Dermis microvascular lymphatic vessel endothelial cell (primary cell): ENCODE data around the gene APBB2. TPM values are rescaled to one million over a fixed set of nuclear protein-coding genes. Genes with fewer than 3 reads are reported as not detected.

ENCODE experiments used
- DNase-seq, 2 donors: peaks; one replicate each; pipeline versions ENCODE4 v3.0.0 to v3.0.0-alpha.2; 2010; ENCODE audit warnings: low read depth in 2 of 2
- total RNA-seq: library from RNA; depleted of rRNA; stranded (reverse); fragments of >200 nt; gene quantifications from 2 replicates; pipeline ENCODE4 v1.2.1, GENCODE V29; 2014

APBB2 gene
- total RNA-seq, 1 donor from 2014 or later = 30.9 TPM

- no peak for DNase-seq
Measured at GRCh38 chr4:41106694-41107419, 107.5 kb downstream of the APBB2 start.

DNA sequence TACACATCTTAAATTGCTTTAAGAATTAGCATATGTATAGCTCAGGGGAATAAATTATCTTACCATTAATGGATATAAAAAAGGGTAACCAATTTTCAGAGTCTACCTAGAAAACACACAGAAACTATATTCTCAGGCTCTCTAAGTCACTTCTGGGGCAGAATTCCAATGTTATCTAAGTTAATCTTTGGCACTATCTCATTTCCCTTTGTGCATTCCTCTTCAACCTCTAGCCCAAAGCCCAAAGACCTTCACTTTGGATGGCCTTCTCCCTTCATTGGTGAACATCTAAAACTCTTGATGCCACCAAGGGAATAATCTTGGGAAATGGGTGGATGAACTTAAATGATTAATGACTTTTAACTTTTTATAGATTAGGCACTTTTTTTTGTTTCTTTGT is 108.3 kb downstream of the APBB2 start:
- peak in 1 of 2 donors; percentile 40 for DNase-seq

DNA sequence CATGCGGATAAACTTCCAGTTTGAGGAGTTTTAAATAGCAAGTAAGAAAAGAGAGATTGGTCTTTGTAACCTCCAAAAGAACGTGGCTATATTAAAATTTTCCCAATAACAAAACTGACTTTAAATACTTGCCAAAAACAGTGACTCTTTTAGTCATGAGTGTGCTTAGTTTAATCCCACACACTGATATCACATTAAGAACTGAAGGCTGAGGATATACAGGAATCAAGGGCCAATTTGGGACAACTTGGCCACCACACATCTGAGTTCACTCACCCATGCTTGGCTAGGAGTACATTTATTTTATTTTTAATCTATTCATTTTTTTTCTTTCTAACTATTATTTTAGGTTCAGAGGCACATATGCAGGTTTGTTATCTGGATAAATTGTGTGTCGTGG is 110.2 kb downstream of the APBB2 start:
- DNase-seq = no peak

DNA sequence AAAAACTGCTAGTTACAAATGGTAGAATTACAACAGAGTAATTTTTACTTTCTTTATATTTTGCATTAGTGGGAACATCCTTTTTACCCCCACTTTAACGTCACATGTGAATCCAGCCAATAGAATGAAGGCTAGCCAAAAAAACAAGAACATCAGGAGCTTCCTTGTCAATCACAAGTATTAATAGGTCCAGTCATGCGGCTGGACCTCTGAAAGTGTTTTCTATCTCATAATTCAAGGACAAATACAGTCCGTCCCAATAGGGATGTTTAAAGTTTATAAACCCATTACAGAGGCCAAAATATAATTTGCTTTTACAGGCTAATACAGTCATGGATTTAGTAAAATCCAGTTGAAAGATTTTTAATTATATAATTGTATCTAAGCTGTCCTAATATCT is 110.7 kb downstream of the APBB2 start:
- DNase-seq = no peak

DNA sequence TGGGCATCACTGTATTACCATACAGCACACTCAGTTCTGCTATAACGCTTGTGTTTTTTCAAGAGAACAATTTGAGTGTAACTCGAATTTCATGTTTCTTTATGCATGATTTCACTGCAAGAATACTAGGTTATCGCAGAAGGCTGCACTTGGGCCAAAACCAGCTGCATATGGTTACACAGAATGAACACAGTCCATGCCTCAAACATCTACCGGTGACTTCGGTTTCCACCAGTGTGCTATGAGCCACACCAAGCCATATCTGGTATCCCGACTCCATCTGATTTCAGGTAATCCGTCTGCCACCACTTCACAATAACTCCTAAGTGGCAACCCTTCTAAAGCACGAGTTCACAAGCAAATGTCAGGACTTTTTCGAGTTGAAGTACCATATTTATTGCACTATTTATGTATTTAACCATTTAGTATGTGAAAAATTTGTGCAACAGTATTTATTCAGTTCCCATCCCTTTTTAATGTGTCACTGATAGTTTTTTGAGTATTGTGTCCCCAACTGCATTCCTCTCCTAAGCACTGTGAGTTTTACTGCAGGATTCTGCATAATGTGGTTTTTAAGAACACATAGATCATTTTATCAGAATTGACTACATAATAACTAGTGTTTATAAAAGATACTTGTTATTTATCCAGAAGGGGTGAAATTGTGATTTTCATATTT is 111.8 kb downstream of the APBB2 start:
- no peak for DNase-seq

GRCh38 chr4:41098093-41099048 is 116.0 kb downstream of the APBB2 start:
- DNase-seq = no peak

DNA sequence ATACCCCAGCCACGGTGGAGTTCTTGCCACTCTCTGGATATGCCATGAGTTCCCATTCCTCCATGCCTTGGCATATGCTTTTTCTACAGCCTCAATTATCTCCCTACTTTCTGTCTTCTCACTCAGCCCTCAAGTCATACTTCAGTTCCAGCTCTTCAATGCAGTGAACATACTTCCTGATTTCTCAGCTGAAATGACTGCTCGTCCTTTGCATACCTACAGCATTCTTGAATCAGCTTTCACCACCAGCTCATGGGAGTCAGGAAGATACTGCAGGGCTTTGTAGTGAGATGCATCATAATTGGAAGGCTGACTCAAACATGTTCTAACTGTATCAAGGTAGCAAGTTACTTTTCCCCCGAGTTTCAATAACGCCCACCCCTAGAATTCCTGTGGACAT is 118.4 kb downstream of the APBB2 start:
- no peak for DNase-seq

DNA sequence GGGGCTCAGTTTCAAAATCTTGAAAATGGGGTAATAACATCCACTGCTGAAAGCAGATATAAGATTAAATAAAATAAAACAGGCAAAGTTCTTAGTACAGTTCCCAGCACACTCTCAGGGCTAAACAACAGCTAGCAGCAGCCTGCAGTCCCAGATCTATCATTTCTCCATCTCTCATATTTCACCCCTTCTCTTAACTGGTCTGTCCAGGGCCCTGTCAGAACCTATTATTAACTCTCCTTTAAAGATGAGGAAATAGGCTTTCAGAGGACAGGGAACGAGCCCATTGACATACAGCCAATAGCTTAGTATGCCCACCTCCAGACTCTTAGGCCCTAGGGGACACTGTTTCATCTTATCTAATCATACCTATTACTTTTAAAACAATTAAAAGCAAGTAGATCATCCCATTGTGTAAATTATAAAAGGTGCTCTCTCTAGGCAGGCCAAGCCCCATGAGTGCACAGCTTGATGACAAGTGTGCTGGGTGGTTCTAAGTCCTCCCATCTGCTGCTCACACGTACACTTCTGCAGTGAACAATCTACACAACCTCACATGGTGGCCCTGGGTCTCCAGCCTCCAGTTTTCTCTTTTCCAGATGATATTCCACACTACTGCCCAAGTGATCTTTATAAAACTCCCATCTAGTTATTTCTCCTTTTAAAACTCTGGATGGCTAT is 119.0 kb downstream of the APBB2 start:
- DNase-seq = no peak

GRCh38 chr4:41092128-41092527 is 122.2 kb downstream of the APBB2 start:
- DNase-seq = no peak

DNA sequence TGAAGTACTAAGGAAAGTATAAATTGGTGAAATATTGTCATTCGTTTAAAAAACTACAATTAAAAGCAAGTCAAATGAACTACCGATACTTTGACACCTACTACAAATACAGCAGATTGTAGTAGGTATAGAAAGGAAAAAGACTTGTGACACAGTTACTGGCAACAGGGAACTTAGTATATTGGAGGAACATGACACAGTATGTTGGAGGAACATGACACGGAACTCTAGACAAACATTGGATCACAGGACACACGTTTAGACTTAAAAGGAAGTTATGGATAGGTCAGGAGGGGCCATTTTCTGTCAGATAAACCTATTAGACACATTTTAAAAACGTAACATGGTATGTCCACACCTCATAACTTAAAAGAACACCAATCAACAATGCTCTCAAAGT is 132.5 kb downstream of the APBB2 start:
- no peak for DNase-seq

- no peak for DNase-seq
Measured at GRCh38 chr4:41080976-41081375, 133.4 kb downstream of the APBB2 start.

DNA sequence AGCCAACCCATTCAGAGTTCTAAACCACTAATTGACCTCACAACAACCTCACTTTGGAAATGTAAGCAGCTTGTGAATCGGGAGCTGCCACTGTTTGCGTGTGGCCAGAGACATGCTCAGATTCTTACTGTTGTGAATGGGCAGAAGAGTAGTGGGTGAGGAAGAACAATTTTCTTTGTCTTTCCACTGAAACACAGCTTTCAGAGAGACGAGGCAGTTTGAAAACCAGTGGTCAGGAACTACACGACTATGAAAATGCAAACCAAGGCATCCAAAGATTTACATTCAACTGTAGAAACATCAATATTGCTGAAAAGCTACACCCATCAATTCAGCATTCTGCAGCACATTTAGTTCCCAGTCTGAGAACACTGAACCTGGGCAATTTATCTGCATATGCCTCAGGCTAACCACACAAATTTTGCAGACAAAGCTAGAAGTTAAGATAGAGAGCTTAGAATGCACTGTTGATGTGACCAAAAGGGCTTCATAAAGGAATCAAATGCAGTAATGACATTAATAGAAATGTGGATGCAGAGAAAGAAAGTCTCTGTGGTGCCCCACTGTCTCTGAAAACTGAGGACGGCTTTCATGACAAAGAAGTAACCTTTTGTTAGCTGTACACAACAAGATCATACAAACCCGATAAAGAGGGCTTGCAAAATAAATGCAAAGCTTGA is 134.3 kb downstream of the APBB2 start:
- DNase-seq = no peak

DNA sequence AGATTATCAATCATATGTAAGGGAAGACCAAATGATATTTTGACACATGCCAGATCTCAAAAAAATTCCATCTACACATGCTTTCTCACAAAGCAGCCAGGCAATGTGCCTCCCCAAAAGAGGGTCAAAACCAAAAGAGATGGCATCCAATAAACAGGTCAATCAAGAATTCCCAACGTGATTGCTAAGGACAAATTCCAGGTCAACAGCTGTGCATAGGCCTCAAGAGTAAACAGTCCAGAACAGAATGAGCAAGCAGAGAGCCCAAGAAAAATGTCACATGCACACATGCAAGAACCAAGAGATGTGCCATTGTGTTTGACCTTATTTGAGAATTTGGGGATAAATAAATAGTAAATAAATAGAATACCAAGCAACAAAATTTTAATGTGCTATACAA is 136.7 kb downstream of the APBB2 start:
- DNase-seq = no peak

DNA sequence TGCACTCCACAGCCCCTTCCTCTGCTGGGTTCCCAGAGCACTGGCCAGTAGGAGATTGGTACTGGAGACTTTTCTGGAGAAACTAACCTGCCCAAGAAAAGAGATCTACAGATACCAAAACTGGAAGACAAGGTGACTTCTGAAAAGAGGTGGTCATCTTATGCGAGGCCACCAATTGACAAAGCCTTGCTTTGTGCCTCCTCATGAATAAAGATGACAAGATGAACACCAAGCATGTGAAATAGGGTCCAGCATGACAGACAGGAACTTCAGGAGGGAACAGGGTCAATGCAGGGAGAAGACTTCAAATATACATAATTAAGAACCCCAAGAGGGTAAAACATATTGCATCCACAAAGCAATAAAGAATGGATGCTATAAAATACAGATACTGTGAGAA is 137.9 kb downstream of the APBB2 start:
- DNase-seq = no peak

GRCh38 chr4:41074215-41074614 is 140.1 kb downstream of the APBB2 start:
- DNase-seq = no peak

DNA sequence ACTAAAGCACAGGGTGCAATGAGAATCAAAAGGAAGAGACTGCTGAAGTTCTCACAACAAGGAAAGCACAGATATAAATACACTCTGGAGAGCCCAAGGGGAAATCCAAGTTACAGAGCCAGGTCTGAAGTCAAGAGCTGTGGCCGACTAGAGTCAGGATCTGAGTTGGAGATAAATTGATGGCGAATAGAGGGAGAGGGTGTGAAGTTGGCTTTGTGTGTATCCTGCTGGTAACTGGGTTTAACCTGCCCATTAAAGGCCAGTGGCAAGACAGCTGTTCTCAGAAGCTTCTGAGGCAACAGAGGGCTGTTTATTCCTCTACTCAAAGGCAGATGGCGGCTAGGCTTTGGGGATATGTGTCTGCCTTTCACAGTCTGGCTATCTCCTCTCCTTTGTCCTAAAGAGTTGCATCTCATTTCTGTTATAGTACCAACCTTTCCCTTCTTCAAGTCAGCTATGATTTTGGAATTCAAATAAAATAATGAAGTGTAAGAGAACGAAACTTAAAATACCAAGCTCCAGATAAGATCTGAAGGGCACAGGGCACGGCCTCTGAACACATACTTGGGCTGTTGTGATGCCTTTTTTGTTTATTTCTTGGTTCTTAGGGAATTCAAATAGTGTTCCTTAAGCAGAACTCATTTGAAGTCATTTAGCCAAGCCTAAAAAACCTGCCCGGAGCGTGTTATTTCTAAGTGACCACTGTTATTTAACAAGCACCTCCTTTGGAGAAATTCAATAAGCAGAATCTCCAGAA is 142.1 kb downstream of the APBB2 start:
- DNase-seq = no peak

GRCh38 chr4:41070516-41071281 is 143.6 kb downstream of the APBB2 start:
- DNase-seq = no peak

DNA sequence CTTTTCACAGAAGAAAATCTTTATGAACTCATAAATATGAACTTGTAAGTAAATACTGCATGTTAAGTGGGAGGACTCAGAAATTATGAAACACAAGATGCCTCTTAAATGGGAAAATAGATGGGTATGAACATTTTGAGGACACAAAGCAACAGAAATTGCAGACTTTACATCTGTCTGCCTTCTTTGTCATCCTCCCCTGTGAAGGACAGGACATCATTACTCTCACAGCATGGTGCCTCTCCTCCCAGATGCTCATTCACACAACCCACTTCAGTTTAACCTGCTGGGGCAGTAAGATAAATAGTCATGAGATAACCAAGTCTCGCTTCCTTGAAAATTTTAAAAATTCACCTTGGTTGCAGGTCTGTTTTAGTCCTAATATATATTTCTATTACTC is 144.5 kb downstream of the APBB2 start:
- no peak for DNase-seq

DNA sequence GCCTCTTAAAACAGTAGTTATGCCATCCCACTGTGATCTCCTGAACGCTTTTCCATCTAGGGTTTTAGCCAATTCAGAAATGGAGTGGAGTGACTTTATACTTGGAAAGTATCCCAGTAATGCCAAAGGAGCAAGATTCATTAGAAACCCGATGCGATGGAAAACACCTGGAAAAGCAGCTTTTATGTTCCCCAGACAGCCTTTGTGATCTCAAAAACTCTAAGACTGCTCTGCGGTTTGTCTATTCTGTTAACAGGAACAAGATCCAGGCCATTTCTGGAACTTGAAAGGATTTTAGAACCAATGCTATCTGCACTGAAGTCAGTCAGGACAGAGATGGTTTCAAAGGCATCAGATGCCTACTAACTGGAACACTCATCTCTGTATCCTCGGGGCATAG is 145.1 kb downstream of the APBB2 start:
- no peak for DNase-seq

DNA sequence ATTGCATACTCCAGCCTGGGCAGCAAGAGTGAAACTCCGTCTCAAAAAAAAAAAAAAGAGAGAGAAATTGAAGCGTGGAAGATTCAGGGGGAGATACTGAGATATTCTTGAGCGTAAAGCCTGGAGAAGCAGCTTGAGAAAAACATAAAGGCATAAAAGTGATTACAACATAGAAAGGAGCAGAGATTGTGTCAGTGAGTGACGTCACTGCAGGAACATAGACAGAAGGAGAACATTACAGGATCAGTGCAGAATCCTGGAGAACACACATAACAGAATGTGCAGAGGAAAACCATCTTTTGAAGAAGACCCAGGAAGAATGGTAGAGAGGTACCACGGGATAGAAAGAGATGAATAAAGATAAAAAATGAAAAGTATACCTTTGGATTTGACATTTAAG is 147.0 kb downstream of the APBB2 start:
- no peak for DNase-seq
